ENCODE results near the gene HSPA1L.
"Not testable (repeated sequence)": the region's sequence is repeated elsewhere in the genome, so short reads cannot be mapped to it uniquely, and the experiment has no call there.

HSPA1L gene

DNA sequence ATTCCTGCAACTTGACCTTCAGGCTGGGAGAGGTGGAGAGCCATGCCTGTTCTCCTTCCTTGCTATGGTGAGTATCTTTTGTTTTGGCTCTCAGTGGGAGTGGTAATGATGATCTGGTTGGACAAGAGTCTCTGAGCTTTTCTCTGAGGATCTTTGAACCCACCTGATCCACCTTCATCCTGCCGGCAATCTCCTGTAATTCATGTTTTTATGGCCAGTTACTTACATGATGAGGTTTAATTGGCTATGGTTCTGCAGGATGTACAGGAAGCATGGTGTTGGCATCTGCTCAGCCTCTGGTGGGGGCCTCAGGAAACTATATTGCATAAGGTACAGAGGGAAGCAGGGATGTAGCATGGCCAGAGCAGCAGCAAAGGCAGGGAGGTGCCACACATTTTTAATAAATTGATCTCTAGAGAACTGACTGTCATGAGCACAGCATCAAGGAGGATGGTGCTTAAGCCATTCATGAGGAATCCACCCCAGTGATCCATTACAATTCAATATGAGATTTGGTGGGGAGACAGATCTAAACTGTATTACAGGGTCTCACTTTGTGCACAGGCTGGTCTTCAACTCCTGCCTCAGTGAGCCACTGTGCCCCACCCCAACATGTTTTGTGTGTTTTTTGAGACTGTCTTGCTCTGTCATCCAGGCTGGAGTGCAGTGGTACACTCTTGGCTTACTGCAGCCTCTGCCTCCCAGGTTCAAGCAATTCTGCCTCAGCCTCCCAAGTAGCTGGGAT lies 22.5 kb upstream of the HSPA1L start:
- no peak for DNase-seq (ENCODE audit: low read depth in 1 of 2, low spot score in 1 of 2)

DNA sequence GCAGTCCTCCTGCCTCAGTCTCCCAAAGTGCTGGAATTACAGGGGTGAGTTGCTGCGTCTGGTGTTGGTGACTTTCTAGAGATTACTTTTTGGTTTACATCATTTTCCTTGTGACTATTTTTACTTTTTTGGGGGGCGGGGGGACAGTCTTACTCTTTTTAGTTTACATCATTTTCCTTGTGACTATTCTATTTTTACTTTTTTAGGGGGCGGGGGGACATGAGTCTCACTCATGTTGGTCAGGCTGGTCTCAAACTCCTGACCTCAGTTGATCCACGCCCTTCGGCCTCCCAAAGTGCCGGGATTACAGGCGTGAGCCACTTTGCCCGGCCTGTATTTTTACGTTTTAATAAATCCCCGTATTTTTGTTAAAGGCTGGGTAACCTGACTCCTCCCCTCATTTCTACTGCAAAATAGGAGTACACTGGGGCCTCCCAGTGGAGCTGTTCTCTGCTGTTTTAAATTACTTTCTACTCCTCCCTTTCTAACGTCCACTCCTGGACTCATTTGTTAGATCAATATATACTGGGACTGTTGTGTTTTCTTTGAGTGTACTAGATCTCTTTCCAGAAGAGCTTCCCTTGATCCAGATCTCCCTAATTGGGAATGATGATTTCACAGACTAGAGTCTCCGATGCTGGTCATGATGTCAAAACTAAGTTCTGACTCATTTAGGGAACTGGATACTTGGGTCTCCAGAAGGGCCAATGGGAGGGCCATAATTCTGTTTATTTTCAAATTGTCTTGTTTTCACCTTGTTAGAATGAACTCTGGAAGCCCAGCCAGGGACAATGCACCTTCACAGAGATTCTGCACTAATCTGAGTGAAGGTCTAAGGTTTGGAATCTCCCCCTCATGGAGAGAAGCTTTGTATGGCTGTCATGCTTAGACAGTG lies 21.6 kb upstream of the HSPA1L start:
- DNase-seq (ENCODE audit: low read depth in 1 of 2, low spot score in 1 of 2), result no peak

DNA sequence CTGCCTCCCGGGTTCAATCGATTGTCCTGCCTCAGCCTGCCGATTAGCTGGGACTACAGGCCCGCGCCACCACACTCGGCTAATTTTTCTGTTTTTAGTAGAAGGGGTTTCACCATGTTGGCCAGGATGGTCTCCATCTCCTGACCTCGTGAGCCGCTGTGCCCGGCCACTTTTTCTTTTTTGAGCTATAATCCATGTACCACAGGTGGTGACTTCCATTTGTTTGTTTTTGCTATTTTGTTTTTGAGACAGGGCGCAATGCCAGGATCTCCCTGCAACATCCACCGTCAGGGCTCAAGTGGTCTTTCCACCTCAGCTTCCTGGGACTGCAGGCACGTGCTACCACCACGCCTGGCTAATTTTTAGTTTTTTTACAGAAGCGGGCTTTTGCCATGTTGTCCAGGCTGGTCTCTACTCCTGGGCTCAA lies 21.0 kb upstream of the HSPA1L start:
- no peak for DNase-seq (ENCODE audit: low read depth in 1 of 2, low spot score in 1 of 2)

DNA sequence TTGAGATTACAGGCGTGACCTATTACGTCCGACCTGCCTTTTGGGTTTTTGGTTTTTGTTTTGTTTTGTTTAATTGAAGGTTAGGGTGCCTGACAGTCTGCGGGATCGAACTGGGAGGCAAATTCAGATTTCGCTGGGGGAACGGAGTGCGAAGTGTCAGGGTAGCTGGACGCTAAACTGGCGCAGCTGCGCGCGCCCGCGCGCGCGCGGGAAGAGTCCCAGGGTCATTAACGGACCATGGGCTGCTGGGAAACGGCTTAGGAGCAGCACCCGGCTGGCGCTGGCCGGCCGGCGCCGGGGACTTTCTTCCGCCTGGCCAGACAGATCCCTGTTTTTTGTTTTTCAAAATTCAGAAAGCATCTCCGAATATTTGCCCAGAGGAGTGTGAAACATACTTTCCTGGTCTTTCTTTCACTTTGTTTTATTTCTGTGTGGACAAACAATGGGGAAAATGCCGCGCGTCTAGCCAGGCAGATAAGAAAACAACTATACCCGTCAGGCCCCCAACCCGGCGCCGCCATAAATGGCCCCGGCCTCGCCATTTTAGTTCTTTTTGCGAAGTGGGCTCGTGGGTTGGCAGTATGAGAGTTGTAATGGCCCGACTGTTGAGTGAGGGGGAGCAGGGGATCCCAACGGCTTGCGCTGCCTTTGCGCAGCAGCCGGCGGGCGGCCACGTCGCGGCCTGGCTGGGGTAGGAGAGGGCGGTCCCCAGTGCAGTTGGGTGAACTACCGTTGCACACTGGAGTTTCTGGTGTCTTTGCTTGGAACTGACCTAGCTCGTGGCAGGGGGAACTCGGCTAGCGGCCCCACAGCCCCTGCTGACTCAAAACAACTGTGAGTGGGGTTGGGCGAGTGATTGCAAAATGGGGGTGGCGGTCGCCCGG lies 19.5 kb upstream of the HSPA1L start:
- peak; percentile 66 to 67 for DNase-seq (ENCODE audit: low read depth in 1 of 2, low spot score in 1 of 2)

DNA sequence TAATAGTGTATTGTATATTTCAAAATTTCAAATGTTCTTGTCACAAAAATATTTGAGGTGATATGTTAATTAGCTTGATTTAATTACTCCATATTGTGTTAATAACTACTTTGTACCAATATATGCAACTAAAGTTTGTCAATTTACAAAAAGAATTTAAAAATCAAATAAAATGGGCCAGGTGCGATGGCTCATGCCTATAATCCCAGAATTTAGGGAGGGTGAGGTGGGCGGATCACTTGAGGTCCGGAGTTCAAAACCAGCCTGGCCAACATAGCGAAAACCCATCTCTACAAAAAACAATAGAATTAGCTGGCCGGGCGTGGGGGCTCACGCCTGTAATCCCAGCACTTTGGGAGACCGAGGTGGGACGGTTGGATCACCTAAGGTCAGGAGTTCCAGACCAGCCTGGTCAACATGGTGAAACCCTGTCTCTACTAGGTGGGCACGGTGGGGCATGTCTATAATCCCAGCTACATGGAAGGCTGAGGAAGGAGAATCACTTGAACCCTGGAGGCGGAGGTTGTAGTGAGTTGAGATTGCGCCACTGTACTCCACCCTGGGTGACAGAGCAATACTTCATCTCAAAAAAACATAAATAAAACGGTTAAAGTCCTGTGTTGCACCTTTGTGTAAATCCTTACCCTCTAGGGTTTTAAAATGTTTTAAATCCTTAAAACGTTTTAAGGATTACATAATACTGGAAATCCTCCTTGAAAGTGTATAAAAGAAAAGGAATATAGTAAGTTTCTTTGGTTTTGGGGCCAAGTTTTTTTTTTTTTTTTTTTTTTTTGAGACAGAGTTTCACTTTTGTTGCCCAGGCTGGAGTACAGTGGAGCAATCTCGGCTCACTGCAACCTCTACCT lies 16.5 kb upstream of the HSPA1L start:
- no peak for DNase-seq (ENCODE audit: low read depth in 1 of 2, low spot score in 1 of 2)

DNA sequence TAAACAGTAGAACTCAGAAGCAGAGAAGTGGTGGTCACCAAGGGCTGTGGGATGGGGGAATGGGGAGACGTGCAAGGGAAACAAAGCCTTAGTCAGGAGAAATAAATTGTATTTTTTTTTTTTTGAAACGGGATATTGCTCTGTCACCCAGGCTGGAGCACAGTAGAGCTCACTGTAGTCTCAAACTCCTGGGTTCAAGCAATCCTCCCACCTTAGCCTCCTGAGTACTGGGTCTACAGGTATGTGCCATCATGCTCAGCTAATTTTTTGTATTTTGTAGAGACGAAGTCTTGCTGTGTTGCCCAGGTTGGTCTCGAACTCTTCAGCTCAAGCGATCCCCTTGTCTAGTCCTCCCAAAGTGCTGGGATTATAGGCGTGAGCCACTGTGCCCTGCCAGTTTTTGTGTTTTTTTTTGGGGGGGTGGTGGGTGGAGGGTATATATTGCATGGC lies 15.8 kb upstream of the HSPA1L start:
- DNase-seq (ENCODE audit: low read depth in 1 of 2, low spot score in 1 of 2), result no peak

DNA sequence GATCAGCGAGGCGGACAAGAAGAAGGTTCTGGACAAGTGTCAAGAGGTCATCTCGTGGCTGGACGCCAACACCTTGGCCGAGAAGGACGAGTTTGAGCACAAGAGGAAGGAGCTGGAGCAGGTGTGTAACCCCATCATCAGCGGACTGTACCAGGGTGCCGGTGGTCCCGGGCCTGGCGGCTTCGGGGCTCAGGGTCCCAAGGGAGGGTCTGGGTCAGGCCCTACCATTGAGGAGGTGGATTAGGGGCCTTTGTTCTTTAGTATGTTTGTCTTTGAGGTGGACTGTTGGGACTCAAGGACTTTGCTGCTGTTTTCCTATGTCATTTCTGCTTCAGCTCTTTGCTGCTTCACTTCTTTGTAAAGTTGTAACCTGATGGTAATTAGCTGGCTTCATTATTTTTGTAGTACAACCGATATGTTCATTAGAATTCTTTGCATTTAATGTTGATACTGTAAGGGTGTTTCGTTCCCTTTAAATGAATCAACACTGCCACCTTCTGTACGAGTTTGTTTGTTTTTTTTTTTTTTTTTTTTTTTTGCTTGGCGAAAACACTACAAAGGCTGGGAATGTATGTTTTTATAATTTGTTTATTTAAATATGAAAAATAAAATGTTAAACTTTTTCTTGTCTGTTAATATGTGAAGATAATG lies 14.7 kb upstream of the HSPA1L start:
- DNase-seq (ENCODE audit: low read depth in 1 of 2, low spot score in 1 of 2), result no peak

DNA sequence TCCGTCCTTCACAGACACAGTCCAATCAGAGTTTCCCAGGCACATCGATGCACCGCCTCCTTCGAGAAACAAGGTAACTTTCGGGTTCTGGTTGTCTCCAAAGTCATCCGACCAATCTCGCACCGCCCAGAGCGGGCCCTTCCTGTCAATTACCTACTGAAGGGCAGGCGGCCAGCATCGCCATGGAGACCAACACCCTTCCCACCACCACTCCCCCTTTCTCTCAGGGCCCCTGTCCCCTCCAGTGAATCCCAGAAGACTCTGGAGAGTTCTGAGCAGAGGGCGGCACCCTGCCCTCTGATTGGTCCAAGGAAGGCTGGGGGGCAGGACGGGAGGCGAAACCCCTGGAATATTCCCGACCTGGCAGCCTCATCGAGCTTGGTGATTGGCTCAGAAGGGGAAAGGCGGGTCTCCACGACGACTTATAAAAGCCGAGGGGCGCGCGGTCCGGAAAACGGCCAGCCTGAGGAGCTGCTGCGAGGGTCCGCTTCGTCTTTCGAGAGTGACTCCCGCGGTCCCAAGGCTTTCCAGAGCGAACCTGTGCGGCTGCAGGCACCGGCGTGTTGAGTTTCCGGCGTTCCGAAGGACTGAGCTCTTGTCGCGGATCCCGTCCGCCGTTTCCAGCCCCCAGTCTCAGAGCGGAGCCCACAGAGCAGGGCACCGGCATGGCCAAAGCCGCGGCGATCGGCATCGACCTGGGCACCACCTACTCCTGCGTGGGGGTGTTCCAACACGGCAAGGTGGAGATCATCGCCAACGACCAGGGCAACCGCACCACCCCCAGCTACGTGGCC lies 12.4 kb upstream of the HSPA1L start, which contains the start of gene HSPA1B:
TSS of gene HSPA1B (plus strand) at position 453 of the 794 bp plus-strand sequence. CDS start at position 666, 213 bp downstream.
- peak; percentile 76 to 81 for DNase-seq (ENCODE audit: low read depth in 1 of 2, low spot score in 1 of 2)

DNA sequence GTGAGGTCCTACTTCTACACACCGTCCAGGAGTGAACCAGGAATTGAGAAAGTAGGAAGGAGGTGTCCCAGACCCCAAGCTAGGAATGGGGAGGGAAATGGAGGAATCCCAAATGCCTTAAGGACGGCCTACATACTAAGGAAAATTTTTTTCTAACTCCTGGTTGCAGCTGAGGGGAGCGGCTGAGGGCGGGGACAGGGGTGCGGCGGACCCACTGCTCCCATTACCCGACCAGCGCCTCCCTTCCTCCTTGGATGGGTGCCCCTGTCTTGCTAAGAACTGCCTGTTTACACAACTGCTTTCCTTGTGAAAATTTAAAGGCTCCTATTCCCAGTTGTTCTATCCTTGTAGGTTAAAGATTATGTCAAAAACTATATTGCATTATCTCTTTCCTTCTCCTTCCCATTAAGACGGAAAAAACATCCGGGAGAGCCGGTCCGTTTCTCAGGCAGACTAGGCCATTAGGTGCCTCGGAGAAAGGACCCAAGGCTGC lies 11.8 kb upstream of the HSPA1L start:
- DNase-seq (ENCODE audit: low read depth in 1 of 2, low spot score in 1 of 2), result no peak

DNA sequence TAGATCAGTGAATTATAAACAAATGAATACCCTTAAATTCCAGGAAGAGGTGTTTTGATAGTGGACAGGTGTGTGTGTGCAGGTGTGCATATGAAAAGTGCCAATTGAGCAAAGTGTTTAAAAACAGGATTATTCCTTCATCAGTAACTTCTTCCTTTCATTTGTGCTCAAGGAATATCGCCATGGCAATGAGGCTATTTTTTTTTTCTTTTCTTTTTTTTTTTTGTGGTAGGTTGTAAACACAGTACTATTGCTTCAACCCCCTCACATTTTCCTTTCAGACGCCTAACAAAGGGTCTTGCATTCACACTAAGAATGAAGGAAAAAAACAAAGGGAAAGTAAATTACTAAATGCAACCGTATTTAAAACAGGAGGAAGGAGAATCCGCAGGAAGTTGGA lies 10.5 kb upstream of the HSPA1L start:
- no peak for DNase-seq (ENCODE audit: low read depth in 1 of 2, low spot score in 1 of 2)

DNA sequence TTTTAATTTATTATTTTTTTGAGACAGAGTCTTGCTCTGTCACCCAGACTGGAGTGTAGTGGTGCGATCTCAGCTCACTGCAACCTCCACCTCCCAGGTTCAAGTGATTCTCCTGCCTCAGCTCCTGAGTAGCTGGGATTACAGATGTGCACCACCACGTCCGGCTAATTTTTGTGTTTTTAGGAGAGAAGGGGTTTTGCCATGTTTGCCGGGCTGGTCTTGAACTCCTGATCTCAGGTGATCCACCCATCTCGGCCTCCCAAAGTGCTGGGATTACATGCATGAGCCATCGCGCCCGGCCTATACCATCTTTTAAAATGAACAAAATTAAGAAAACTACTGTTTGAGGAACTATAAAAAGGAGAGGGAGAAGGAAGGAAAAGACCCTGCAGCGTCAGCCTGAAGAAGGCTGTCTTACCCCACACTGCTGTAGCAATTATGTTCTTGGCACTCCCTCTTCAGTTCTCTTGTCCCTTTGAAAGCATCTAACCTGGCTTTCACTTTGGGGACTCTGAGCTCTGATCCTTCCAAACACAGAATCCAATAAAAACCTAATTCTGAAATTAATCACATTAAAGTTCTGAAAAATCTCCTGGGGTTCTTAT lies 8.6 kb upstream of the HSPA1L start:
- DNase-seq (ENCODE audit: low read depth in 1 of 2, low spot score in 1 of 2), result not testable (repeated sequence)

DNA sequence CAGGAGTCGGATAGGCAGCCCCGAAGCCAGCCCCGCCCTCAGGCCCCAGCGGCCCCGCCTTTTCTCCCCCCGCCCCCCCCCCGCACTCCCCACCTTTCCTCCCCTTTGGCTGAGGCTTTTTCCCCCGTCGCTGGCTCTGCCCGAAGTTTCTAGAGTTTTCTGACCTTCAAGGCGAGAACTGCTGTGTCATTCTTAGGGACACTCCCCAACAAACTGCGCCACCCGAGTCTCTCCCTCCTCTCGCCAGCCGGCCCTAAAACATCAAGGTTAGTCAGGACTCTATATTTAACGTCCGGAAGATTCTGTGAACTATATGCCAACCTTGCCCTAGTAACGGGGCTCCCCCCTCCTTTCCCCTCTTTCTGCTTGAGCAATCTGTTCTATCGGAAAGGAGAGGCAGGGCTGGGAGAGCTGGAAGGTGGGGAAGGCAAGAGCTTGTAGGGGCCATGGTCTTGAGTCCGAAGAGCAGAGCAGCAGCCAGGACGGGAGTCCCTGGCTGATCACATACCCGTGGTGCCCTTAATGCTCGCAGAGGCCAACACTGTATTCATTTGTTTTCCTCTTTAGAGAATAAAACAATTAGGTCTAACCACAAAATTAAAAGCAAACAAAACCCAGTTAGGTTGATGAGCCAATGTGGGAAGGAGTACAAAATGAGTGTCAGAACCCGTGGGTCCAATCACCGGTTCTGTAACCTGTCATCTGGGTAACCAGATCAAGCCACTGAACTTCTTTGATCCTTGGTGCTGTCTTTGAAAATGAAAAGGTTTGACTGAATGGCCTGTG lies 7.1 kb upstream of the HSPA1L start:
- DNase-seq (ENCODE audit: low read depth in 1 of 2, low spot score in 1 of 2), result peak; percentile 34 to 42

DNA sequence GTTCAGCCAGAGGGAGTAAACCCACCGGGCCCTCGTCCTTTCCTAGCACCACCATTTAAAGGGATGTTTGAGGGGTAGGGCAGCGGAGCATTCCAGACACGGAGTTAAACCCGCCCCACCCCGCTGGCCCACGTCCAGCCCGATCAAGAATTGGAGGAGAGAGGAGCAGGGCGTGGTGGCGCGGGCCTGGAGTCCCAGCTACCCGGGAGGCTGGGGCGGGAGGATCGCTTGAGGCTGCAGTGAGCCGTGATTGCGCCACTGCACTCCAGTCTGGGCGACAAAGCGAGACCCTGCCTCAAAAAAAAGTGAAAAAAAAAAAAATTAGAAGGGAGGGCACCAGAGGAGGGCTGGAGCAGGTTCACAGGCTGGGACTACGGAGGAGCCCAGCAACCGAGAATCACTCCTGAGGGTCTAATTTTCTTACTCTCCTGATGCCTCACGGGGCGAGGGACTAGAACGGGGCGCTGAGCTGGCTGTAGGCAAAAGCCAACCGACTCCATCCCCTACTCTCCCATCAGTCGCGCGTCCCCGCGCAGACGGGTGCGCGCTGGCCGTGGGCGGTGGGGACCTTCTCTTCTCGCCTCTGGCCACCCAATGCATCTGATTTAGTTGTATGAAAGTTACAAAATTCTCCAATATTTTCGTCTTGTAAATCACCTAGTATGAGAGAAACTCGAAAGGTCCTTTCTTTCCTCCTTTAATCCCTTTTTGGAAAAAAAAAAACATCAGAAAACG lies 6.4 kb upstream of the HSPA1L start:
- DNase-seq (ENCODE audit: low read depth in 1 of 2, low spot score in 1 of 2), result peak; percentile 21 to 46

DNA sequence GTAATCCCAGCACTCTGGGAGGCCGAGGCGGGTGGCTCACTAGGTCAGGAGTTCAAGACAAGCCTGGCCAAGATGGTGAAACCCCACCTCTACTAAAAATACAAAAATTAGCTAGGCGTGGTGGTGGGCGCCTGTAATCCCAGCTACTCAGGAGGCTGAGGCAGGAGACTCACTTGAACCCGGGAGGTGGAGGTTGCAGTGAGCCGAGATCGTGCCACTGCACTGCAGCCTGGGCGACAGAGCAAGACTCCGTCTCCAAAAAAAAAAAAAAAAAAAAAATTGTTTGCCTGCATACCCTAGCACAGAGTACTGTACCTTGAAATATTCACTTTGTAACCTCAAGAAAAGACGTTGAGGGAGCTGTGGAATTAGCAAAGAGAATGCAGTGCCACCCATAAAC lies 5.3 kb upstream of the HSPA1L start:
- DNase-seq (ENCODE audit: low read depth in 1 of 2, low spot score in 1 of 2), result not testable (repeated sequence)

DNA sequence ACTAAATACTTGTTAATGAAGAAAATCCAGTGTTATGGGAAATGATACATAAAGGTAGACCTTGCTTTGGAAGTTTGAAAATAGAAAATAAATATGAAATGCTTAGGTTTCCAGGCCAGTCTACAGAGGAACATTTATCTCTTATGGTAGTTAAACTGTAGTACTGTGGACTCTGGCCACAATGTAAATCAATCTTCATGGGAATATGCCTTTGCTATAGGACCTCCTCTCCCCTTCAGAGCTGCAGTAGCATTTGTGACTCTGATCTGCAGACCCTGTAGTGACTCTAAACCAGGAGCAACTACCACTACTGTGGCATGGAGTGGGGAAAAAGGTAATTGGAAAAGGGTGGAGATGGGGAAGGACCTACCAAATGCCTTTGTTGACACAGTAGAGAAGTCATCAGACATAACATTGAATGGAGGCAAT lies 4.8 kb upstream of the HSPA1L start:
- no peak for DNase-seq (ENCODE audit: low read depth in 1 of 2, low spot score in 1 of 2)

DNA sequence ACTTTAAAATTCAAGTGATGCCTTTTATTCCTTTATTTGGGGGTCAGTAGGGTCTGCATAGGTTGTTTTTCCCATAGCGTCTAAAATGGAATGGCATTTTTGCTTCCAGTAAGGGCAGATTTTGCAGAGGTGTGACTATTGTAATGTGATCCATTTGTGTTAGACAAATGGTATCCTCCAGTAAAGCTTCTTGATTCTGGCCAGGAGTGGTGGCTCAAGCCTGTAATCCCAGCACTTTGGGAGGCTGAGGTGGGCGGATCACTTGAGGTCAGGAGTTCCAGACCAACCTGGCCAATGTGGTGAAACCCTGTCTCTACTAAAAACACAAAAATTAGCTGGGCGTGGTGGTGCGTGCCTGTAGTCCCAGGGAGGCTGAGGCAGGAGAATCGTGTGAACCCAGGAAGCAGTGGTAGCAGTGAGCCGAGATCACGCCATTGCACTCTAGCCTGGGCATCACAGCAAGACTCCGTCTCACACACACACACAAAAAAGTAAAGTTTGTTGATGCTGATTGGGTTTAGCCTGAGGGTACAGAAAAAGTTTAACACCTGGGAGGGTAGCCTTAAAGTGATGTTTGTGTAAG lies 2.9 kb upstream of the HSPA1L start:
- not testable (repeated sequence) for DNase-seq (ENCODE audit: low read depth in 1 of 2, low spot score in 1 of 2)

Measured in activated T-helper 1 cell treated with anti-CD3 and anti-CD28 coated beads, Interleukin-2, amount 50 U/mL, for 16 hours (primary cell).